Neural progenitor cell (in vitro differentiated cells): Measurements from ENCODE around the gene GAD1. TPM values are rescaled to one million over a fixed set of nuclear protein-coding genes. Genes with fewer than 3 reads are reported as not detected.

Experiments
- DNase-seq: peaks from one replicate; pipeline ENCODE4 v3.0.0-alpha.2; 2016; ENCODE audit warnings: low spot score
- H2AFZ ChIP-seq: fragments of 200-600 bp; sonication (generic); replicated peaks from 2 replicates; pipeline ENCODE4 v1.6.1; 2016; ENCODE audit warnings: antibody characterized with exemption
- H3F3A ChIP-seq: fragments of 200-600 bp; sonication (generic); 2 replicates; pipeline ENCODE4 v1.6.1; 2016; ENCODE audit warnings: antibody characterized with exemption, low read depth
- H3K27ac ChIP-seq: fragments of 200-600 bp; sonication (generic); 2 replicates; pipeline ENCODE4 v1.5.1; 2016; ENCODE audit warnings: mild to moderate bottlenecking
- H3K27me3 ChIP-seq: fragments of 200-600 bp; sonication (generic); 2 replicates; pipeline ENCODE4 v1.6.1; 2016; ENCODE audit warnings: mild to moderate bottlenecking, moderate library complexity
- H3K36me3 ChIP-seq: fragments of 200-600 bp; sonication (generic); 2 replicates; pipeline ENCODE4 v1.5.1; 2016
- H3K4me1 ChIP-seq: fragments of 200-600 bp; sonication (generic); 2 replicates; pipeline ENCODE4 v1.6.1; 2016; ENCODE audit warnings: mixed run types
- H3K4me2 ChIP-seq: fragments of 200-600 bp; sonication (generic); 2 replicates; pipeline ENCODE4 v1.6.1; 2016
- H3K4me3 ChIP-seq: fragments of 200-600 bp; sonication (generic); 2 replicates; pipeline ENCODE4 v1.5.1; 2016
- H3K79me2 ChIP-seq: fragments of 200-600 bp; sonication (generic); 2 replicates; pipeline ENCODE4 v1.6.1; 2016; ENCODE audit warnings: low read depth
- H3K9ac ChIP-seq: fragments of 200-600 bp; sonication (generic); 2 replicates; pipeline ENCODE4 v1.6.1; 2016
- H3K9me3 ChIP-seq: fragments of 200-600 bp; sonication (generic); 2 replicates; pipeline ENCODE4 v1.5.1; 2016; ENCODE audit warnings: low read depth
- H4K20me1 ChIP-seq: fragments of 200-600 bp; sonication (generic); 2 replicates; pipeline ENCODE4 v1.6.1; 2016; ENCODE audit warnings: low read depth
- H3K27ac Mint-ChIP-seq: 3 replicates; pipeline ENCODE4 v1.8.0; 2021; ENCODE audit warnings: mixed read lengths
- H3K27me3 Mint-ChIP-seq: 2 replicates; pipeline ENCODE4 v1.8.0; 2022; ENCODE audit warnings: low read depth, mild to moderate bottlenecking, inconsistent platforms, moderate library complexity, mixed read lengths; ENCODE audit not compliant: insufficient read depth
- H3K36me3 Mint-ChIP-seq: 3 replicates; pipeline ENCODE4 v1.8.0; 2021; ENCODE audit warnings: mixed read lengths
- H3K4me1 Mint-ChIP-seq: 3 replicates; pipeline ENCODE4 v1.8.0; 2021; ENCODE audit warnings: mixed read lengths
- H3K4me3 Mint-ChIP-seq: 3 replicates; pipeline ENCODE4 v1.8.0; 2021; ENCODE audit warnings: mild to moderate bottlenecking, moderate library complexity, mixed read lengths
- H3K9me3 Mint-ChIP-seq: 3 replicates; pipeline ENCODE4 v1.8.0; 2020; ENCODE audit warnings: mixed read lengths
- EZH2 ChIP-seq: fragments of 200-600 bp; sonication (generic); IDR thresholded peaks from 2 replicates; pipeline ENCODE4 v1.6.1; 2017; ENCODE audit warnings: antibody characterized with exemption, mild to moderate bottlenecking, moderate library complexity
- EZH2phosphoT487 ChIP-seq: fragments of 200-600 bp; sonication (generic); IDR thresholded peaks from 2 replicates; pipeline ENCODE4 v1.6.1; 2017; ENCODE audit warnings: antibody characterized with exemption
- total RNA-seq: library from RNA; depleted of rRNA; stranded (reverse); fragments of >200 nt; gene quantifications from 2 replicates; pipeline ENCODE4 v1.2.3, GENCODE V29; 2015; ENCODE audit warnings: low replicate concordance
- TF ChIP-seq, protein P1 (sequence below): fragments of 200-600 bp; sonication (generic); IDR thresholded peaks from 2 replicates; pipeline ENCODE4 v1.5.1; 2017; ENCODE audit warnings: antibody characterized with exemption, mild to moderate bottlenecking

The GAD1 gene
- total RNA-seq, 1 donor from 2014 or later: 10.7 TPM

DNA sequence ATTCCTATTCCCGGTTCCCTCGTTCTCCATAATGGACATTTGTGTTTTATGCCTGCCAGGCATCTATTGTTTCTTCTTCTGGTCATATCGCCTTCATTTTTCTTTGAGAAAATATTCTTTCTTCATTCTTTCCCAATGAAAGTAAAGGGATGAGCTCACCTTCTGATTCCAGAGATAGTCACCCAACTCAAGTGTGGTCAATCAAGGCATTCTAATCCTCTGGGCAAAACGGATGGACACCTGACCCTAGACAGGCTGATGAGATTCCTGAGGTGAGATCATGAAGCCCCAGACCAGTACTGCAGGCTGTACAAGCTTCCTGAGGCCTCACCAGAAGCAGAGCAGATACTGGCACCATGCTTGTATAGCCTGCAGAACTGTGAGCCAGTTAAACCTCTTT lies 52.8 kb downstream of the GAD1 start:
- DNase-seq: no peak
- Mint-ChIP-seq H3K36me3 (no peaks in the 10 kb centered on the region), H3K4me1 (peaks cover 9% of the 10 kb centered on the region), H3K27ac (no peak overlapping the region), H3K9me3 (no peaks in the 10 kb centered on the region), H3K4me3 (no peak overlapping the region), H3K27me3 (peaks cover 7% of the 10 kb centered on the region)
- H3F3A ChIP-seq: peaks cover 8% of the 10 kb centered on the region
- peaks cover 7% of the 10 kb centered on the region for H3K4me1 ChIP-seq
- H3K79me2 ChIP-seq: no peaks in the 10 kb centered on the region
- no peak overlapping the region for H2AFZ ChIP-seq
- H3K9ac ChIP-seq: no peak overlapping the region
- H3K36me3 ChIP-seq: no peaks in the 10 kb centered on the region
- no peaks in the 10 kb centered on the region for H3K9me3 ChIP-seq
- H3K27ac ChIP-seq: no peak overlapping the region
- H3K4me2 ChIP-seq: no peak overlapping the region
- H4K20me1 ChIP-seq: no peaks in the 10 kb centered on the region
- no peaks in the 10 kb centered on the region for H3K27me3 ChIP-seq
- TF ChIP-seq, protein P1, sequence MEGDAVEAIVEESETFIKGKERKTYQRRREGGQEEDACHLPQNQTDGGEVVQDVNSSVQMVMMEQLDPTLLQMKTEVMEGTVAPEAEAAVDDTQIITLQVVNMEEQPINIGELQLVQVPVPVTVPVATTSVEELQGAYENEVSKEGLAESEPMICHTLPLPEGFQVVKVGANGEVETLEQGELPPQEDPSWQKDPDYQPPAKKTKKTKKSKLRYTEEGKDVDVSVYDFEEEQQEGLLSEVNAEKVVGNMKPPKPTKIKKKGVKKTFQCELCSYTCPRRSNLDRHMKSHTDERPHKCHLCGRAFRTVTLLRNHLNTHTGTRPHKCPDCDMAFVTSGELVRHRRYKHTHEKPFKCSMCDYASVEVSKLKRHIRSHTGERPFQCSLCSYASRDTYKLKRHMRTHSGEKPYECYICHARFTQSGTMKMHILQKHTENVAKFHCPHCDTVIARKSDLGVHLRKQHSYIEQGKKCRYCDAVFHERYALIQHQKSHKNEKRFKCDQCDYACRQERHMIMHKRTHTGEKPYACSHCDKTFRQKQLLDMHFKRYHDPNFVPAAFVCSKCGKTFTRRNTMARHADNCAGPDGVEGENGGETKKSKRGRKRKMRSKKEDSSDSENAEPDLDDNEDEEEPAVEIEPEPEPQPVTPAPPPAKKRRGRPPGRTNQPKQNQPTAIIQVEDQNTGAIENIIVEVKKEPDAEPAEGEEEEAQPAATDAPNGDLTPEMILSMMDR: no peak
- TF ChIP-seq EZH2: no peak
- TF ChIP-seq EZH2phosphoT487: no peak
- no peak overlapping the region for H3K4me3 ChIP-seq

DNA sequence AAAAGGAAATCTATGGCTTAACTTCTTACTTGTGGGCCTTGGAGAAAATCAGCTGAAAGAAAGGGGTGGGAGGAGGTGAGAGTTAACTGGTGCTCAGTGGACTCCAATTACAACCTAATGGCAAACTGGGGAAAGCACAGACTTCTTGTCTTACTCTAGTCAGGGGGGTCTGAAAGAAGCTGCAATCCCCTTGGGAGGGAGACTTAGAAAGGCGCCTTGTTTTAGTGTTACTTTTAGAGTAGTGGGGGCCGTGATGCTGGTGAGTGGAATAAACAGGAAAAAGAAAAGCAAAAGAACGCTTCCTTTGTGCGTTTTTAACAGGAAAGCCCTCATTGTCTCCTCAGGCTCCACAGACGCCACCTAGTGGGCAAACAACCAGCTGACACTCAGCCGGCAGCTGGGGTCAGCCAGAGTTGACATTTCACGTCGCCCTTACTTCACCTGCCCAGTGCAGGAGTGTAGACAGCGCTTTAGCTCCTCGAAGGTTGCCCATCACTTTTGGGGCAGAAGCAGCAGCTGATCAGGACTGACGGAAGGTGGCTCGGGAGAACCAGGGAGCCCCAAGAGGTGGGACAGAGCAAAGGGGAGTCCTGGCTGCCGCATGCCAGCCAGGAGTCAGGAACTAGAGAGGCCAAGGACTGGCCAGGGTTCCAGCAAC lies 56.5 kb downstream of the GAD1 start:
- no peak for TF ChIP-seq EZH2
- TF ChIP-seq, protein P1: peak; percentile 98
- no peaks in the 10 kb centered on the region for H3K27me3 ChIP-seq
- peaks cover 8% of the 10 kb centered on the region for H3F3A ChIP-seq
- H3K4me1 Mint-ChIP-seq: peaks cover 9% of the 10 kb centered on the region
- H3K36me3 Mint-ChIP-seq: no peaks in the 10 kb centered on the region
- no peak overlapping the region for H3K9ac ChIP-seq
- no peaks in the 10 kb centered on the region for H3K9me3 Mint-ChIP-seq
- H3K27ac Mint-ChIP-seq: peak overlapping the region; percentile 94
- H3K27me3 Mint-ChIP-seq: peaks cover 12% of the 10 kb centered on the region
- H3K79me2 ChIP-seq: no peaks in the 10 kb centered on the region
- peaks cover 7% of the 10 kb centered on the region for H3K4me1 ChIP-seq
- DNase-seq: peak; percentile 87
- H3K27ac ChIP-seq: no peak overlapping the region
- H3K4me3 Mint-ChIP-seq: peak overlapping the region; percentile 38
- H2AFZ ChIP-seq: peak overlapping the region; percentile 98
- no peaks in the 10 kb centered on the region for H3K9me3 ChIP-seq
- peak overlapping the region; percentile 64 for H3K4me2 ChIP-seq
- H3K4me3 ChIP-seq: no peak overlapping the region
- no peaks in the 10 kb centered on the region for H3K36me3 ChIP-seq
- no peaks in the 10 kb centered on the region for H4K20me1 ChIP-seq

DNA sequence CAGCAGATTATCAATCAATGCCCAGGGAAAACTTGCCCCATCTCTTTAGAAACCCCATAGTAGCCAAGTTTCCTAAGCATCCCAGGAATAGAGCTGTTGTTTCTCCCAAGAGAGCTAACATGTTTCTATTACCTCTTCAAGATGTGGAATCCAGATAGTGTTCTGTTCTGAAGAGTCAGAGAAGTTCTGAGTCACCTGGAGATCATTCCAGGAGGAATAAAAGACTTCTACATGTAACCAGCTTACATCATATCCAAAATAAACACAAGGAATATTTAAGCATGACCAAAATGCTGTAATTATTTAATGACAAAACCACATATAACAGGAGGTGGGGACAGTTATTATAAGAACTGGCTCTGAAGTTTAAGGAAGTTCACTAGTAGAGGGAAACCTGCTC lies 61.4 kb downstream of the GAD1 start:
- no peak overlapping the region for H3K4me2 ChIP-seq
- H3K27me3 Mint-ChIP-seq: peaks cover 10% of the 10 kb centered on the region

More for the DNA sequence above, 61.4 kb downstream of the GAD1 start:
- no peaks in the 10 kb centered on the region for H3K79me2 ChIP-seq
- Mint-ChIP-seq H3K27ac (no peak overlapping the region), H3K9me3 (no peaks in the 10 kb centered on the region), H3K36me3 (no peaks in the 10 kb centered on the region), H3K4me1 (peaks cover 4% of the 10 kb centered on the region), H3K4me3 (no peak overlapping the region)
- no peaks in the 10 kb centered on the region for H3K4me1 ChIP-seq
- no peak overlapping the region for H3K4me3 ChIP-seq
- no peak overlapping the region for H3K9ac ChIP-seq
- H3F3A ChIP-seq: peaks cover 1% of the 10 kb centered on the region
- DNase-seq: no peak
- no peak overlapping the region for H2AFZ ChIP-seq
- H3K36me3 ChIP-seq: no peaks in the 10 kb centered on the region
- H3K27ac ChIP-seq: no peak overlapping the region
- H4K20me1 ChIP-seq: no peaks in the 10 kb centered on the region
- H3K9me3 ChIP-seq: no peaks in the 10 kb centered on the region
- no peaks in the 10 kb centered on the region for H3K27me3 ChIP-seq
- TF ChIP-seq EZH2phosphoT487: no peak
- TF ChIP-seq, protein P1: no peak
- no peak for TF ChIP-seq EZH2
